ENCODE measurements around the gene SELP.

The SELP gene

DNA sequence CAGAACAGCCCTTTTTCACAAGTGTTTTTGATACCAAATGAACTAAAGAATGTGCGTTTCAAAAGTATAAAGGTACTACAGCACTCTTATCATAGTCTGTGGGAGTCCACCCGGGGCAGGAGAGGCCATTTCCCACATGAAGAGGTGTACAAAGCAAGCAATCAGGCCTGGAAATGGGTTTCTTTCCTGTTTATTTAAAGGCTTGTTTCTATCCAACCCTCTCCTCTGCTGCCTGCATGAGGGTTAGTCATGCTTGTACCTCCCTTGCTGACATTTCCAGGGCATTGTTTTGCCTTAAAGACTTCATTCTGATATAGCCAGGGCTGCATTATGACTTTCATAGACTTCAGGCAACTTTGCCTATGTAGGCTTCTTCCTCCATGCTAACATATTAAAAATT lies 11.6 kb downstream of the SELP start:
- DNase-seq (ENCODE audit: low read depth), result no peak
- no peak overlapping the region for H3K4me3 ChIP-seq (ENCODE audit: low read length)
- TF ChIP-seq, protein P1, sequence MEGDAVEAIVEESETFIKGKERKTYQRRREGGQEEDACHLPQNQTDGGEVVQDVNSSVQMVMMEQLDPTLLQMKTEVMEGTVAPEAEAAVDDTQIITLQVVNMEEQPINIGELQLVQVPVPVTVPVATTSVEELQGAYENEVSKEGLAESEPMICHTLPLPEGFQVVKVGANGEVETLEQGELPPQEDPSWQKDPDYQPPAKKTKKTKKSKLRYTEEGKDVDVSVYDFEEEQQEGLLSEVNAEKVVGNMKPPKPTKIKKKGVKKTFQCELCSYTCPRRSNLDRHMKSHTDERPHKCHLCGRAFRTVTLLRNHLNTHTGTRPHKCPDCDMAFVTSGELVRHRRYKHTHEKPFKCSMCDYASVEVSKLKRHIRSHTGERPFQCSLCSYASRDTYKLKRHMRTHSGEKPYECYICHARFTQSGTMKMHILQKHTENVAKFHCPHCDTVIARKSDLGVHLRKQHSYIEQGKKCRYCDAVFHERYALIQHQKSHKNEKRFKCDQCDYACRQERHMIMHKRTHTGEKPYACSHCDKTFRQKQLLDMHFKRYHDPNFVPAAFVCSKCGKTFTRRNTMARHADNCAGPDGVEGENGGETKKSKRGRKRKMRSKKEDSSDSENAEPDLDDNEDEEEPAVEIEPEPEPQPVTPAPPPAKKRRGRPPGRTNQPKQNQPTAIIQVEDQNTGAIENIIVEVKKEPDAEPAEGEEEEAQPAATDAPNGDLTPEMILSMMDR (IDR thresholded peaks at IDR 0.05; ENCODE audit: insufficient read depth, low read depth, low read length, missing control alignments), result no peak

DNA sequence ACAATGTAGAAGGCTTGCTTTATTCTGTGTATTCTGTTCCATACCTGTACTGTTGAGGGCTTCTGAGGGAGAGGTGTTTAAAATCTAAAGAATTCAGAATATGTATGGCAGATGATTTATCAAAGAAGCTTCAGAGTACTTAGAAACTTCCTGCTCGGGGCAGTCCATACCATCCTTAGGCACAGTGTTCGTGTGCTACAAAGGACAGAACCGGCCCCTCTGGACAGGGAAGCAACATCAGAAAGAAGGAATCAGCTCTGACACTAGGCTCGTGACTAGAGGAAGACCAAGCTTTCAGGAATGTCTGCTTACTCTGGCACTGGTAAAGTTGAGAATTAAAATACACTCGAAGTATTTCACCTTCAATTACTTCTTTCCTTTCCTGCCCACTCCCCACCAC lies 14.1 kb downstream of the SELP start:
- no peak for DNase-seq (ENCODE audit: low read depth)
- TF ChIP-seq, protein P1 (IDR thresholded peaks at IDR 0.05; ENCODE audit: insufficient read depth, low read depth, low read length, missing control alignments), result no peak
- no peak overlapping the region for H3K4me3 ChIP-seq (ENCODE audit: low read length)

DNA sequence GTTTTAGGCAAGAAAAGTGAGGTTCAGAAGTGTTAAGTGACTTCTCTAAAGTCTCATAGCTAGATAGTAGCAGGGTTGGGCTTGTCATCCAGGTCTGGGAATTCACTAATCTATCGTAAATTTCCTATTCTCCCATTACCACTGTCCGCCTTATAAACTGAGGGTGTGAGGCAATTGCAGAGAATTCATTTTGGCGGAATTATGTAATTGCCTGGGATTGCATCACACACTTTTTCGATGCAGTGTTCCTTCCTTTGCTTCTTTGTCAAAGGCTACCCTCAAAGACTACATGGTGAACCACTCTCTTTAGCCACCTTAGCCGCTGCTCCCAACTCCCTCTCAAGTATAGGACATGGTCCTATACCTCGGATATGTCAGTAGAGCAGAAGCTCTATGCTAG lies 19.1 kb downstream of the SELP start:
- no peak overlapping the region for H3K4me3 ChIP-seq (ENCODE audit: low read length)
- DNase-seq (ENCODE audit: low read depth), result no peak
- TF ChIP-seq, protein P1 (IDR thresholded peaks at IDR 0.05; ENCODE audit: insufficient read depth, low read depth, low read length, missing control alignments), result no peak

DNA sequence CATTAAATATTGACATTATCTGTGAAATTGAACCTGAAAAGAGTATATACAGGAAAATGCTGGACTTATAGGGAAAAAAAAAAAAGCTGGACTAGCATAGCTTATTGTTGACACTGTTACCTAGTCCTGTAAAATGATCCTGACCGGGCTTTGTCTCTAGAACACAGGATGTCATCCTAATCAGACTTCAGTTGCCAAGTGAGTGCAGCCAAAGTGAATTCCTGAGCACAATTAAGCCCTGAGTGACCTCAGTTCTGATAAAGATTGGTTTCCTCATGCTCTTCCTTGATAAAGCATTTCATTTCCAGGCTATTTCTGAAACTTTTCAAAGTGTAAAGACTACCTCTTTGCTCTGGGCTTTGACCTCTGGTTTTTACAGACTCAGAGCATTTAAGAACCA lies 19.8 kb downstream of the SELP start:
- no peak for DNase-seq (ENCODE audit: low read depth)

DNA sequence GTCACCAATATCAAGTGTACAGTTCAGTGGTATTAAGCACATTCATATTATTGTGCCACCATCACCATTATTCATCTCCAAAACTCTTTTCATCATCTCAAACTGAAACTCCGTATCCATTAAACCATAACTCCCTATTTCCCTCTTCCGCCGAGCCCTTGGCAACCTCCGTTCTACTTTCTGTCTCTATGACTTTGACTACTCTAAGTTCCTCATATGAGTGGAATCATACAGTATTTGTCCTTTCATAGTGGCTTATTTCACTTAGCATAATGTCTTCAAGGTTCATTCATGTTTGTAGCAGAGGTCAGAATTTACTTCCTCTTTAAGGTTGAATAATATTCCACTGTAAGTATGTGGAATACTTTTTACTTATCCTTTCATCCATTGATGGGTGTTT lies 21.7 kb downstream of the SELP start:
- H3K4me3 ChIP-seq (ENCODE audit: low read length), result no peak overlapping the region

More for the DNA sequence above, 19.8 kb downstream of the SELP start:
- TF ChIP-seq, protein P1 (IDR thresholded peaks at IDR 0.05; ENCODE audit: insufficient read depth, low read depth, low read length, missing control alignments), result no peak
- H3K4me3 ChIP-seq (ENCODE audit: low read length), result no peak overlapping the region

DNA sequence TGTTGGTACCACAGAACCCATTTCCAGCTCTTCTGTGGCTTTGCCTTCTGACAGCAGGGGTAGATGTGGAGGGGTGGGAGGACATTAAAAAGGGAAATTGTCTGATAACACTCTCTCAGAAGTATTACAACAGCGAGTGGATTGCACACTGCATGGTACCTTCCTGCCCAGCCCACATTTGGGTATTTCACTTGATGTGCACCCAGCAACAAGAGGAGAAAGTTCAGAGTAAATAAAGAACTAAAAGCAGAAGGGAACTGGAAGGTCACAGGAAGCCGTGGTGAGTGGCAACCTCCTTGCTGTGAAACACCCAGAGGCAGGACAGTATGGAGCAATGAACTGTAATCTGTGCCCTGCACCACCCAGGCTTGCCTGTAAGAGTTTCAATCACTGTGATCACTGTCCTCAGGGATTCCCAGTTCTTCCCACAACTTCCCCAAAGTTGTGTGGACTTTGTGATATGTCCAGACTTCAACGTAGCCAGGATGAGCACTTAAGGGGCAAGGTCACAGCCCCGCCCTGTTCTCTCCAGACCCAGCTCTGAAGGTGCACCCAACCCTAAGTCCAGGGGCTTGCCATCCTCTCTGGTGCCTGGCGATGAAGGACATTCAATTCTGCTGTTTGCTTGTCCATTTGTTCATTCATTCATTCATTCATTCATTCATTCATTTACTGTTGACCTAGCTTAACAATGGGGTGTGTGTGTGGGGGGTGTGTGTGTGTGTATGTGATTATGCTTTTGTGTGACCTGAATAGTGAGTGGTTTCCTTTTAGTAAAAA lies 25.0 kb downstream of the SELP start:
- no peak overlapping the region for H3K4me3 ChIP-seq (ENCODE audit: low read length)
- DNase-seq (ENCODE audit: low read depth), result no peak
- TF ChIP-seq, protein P1 (IDR thresholded peaks at IDR 0.05; ENCODE audit: insufficient read depth, low read depth, low read length, missing control alignments), result no peak

More for the DNA sequence above, 21.7 kb downstream of the SELP start:
- TF ChIP-seq, protein P1 (IDR thresholded peaks at IDR 0.05; ENCODE audit: insufficient read depth, low read depth, low read length, missing control alignments), result no peak
- DNase-seq (ENCODE audit: low read depth), result no peak
